ENCODE data around the gene NSRP1.

Gene NSRP1

GRCh38 chr17:30116661-30117551 is at the start of gene NSRP1:
NSRP1 (plus strand) TSS chr17:30116816; CDS start chr17:30116844, 28 bp downstream.
- TF ChIP-seq CTCF (IDR thresholded peaks at IDR 0.05; ENCODE audit: control insufficient read depth, extremely low read depth, insufficient read depth) = no peak
- peak; percentile 83 for DNase-seq (ENCODE audit: low read depth)
- peak within 1 kb of the TSS; percentile 82 for H3K4me3 ChIP-seq (ENCODE audit: low read depth, low read length)

DNA sequence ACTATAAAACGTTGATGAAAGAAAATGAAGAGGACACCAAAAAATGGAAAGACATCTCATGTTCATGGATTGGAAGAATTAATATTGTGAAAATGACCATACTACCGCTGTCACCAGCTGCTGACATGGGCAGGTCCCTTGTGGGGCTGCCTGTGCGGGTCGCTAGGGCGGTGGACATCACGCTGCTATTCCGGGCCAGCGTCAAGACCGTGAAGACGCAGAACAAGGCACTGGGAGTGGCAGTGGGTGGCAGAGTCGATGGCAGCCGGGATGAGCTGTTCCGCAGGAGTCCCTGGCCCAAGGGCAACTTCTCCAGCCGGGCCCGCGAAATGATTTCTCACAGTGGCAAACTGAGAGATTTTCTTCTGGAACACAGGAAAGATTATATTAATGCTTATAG is 48.2 kb upstream of the NSRP1 start:
- no peak overlapping the region for H3K4me3 ChIP-seq (ENCODE audit: low read depth, low read length)

GRCh38 chr17:30074254-30074653 is 42.4 kb upstream of the NSRP1 start:
- no peak for TF ChIP-seq CTCF (IDR thresholded peaks at IDR 0.05; ENCODE audit: control insufficient read depth, extremely low read depth, insufficient read depth)
- H3K4me3 ChIP-seq (ENCODE audit: low read depth, low read length) = no peak overlapping the region
- DNase-seq (ENCODE audit: low read depth) = no peak

More for the DNA sequence above, 48.2 kb upstream of the NSRP1 start:
- no peak for TF ChIP-seq CTCF (IDR thresholded peaks at IDR 0.05; ENCODE audit: control insufficient read depth, extremely low read depth, insufficient read depth)
- no peak for DNase-seq (ENCODE audit: low read depth)

GRCh38 chr17:30074730-30075129 is 41.9 kb upstream of the NSRP1 start:
- no peak for TF ChIP-seq CTCF (IDR thresholded peaks at IDR 0.05; ENCODE audit: control insufficient read depth, extremely low read depth, insufficient read depth)
- H3K4me3 ChIP-seq (ENCODE audit: low read depth, low read length) = no peak overlapping the region
- DNase-seq (ENCODE audit: low read depth) = no peak

GRCh38 chr17:30082773-30083172 is 33.8 kb upstream of the NSRP1 start:
- H3K4me3 ChIP-seq (ENCODE audit: low read depth, low read length) = no peak overlapping the region
- DNase-seq (ENCODE audit: low read depth) = no peak

GRCh38 chr17:30084788-30085187 is 31.8 kb upstream of the NSRP1 start:
- TF ChIP-seq CTCF (IDR thresholded peaks at IDR 0.05; ENCODE audit: control insufficient read depth, extremely low read depth, insufficient read depth) = no peak
- no peak for DNase-seq (ENCODE audit: low read depth)
- H3K4me3 ChIP-seq (ENCODE audit: low read depth, low read length) = no peak overlapping the region

More at GRCh38 chr17:30082773-30083172, 33.8 kb upstream of the NSRP1 start:
- no peak for TF ChIP-seq CTCF (IDR thresholded peaks at IDR 0.05; ENCODE audit: control insufficient read depth, extremely low read depth, insufficient read depth)
